Measurements from ENCODE around the gene MGST3.
"Not testable (repeated sequence)": the region's sequence is repeated elsewhere in the genome, so short reads cannot be mapped to it uniquely, and the experiment has no call there.

Gene MGST3

DNA sequence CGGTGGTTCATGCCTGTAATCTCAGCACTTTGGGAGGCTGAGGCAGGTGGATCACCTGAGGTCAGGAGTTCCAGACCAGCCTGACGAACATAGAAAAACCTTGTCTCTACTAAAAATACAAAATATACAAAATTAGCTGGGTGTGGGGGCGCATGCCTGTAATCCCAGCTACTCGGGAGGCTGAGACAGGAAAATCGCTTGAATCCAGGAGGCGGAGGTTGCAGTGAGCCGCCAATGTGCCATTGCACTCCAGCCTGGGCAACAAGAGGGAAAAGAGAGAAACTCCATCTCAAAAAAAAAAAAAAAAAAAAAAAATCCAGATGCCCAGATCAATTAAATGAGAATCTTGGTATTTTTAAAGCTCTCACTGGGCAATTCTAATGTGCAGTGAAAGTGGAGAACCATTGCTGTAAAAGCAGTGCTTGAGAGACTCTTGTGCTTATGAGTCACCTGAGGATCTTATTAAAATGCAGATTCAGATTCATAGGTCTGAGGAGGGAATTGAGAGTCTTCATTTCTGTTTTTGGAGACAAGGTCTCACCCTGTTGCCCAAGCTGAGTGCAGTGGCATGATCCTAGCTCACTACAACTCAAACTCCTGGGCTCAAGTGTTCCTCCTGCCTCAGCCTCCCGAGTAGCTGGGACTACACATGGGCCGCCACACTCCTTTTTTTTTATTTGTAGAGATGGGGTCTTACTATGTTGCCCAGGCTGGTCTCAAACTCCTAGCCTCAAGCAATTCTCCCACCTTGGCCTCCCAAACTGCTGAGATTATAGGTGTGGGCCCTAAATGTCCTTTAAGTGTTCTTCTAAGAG lies 27.9 kb downstream of the MGST3 start:
- DNase-seq (ENCODE audit: low read depth): not testable (repeated sequence)

DNA sequence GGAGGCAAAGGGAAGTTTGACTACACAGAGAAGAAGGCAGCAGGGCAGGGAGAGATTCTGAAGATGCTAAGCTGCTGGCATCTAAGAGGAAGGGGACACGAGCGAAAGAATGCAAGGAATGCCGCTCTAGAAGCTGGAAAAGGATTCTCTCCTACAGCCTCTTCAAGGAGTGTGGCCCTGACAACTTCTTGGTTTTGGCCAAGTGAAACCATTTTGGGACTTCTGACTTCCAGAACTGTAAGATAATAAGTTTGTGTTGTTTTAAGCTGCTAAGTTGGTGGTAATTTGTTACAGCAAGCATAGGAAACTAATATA lies 28.5 kb downstream of the MGST3 start:
- no peak for DNase-seq (ENCODE audit: low read depth)

DNA sequence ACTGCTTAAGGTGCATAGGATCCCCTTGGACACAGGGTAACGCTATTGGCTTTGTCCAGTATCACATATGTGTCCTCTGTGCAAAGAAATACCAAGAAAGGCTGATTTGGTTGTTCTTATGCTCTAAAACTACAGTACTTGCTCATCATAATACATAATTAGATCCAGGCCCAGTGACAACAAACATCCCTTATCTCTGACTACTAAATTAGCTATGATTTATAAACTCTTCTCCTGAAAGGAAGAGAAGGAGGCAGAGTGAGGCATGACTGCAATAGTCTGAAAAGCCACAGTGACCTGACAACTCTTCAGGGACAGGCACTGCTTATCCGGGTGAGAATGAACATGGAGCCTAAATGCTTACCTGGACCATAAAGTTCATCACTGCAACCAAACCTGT lies 30.7 kb downstream of the MGST3 start:
- no peak for DNase-seq (ENCODE audit: low read depth)

DNA sequence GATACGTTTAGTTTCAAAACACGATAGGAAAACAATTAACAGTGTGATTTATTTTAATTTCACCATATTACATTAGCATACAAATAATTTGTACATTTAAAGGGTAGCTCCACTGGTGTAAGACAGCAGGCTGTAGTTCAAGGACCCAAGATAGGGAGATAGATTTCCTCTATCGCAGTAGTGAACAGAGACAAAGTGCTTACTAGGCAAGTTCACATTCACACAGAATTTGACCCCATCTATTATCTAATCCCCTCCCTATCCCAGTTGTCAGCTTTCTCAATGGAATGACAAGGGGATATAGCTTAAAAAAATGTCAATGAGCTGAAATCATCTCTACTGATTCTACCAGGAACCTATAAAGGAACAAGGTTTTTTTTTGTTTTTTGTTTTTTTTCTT lies 31.2 kb downstream of the MGST3 start:
- no peak for DNase-seq (ENCODE audit: low read depth)

DNA sequence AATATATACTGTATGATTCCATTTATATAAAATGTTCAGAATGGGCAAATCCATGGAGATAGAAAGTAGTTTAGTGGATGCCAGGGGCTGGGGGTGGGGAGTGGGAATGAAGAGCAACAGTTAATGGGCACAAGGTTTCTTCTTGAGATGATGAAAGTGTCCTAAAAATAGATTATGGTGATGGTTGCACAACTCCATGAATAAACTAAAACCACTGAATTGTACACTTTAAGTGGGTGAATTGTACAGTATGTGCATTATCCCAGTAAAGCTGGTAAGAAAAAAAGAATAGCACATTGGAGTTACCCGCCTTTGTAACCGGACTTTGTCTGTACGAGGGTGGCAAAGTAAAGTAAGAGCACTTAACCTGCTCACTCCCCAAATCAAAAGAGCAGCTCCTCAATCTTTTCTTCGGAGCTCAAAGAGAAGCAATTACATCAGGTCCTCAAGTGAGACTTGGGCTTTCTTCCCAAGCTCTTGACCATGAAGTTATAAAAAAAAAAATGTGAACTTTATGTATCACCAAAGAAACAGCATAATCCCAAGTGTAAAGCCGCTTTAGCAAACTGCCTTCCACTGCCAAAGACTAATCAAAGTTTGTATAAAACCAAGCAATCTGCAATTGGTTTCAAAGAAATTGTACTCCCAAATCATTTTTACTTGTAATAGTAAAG lies 35.3 kb downstream of the MGST3 start:
- no peak for DNase-seq (ENCODE audit: low read depth)

DNA sequence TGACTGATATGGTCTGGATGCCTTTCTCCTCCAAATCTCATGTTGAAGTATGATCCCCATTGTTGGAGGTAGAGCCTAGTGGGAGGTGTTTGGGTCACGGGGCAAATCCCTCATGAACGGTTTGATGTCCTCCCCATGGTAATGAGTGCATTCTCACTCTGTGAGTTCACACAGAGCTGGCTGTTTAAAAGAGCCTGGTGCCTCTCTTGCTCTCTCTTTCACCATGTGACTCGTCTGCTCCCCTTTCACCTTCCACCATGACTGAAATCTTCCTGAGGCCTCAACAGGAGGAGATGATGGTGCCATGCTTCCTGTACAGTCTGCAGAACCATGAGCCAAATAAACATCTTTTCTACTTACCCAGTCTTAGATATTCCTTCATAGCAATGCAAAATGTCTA lies 37.1 kb downstream of the MGST3 start:
- no peak for DNase-seq (ENCODE audit: low read depth)

DNA sequence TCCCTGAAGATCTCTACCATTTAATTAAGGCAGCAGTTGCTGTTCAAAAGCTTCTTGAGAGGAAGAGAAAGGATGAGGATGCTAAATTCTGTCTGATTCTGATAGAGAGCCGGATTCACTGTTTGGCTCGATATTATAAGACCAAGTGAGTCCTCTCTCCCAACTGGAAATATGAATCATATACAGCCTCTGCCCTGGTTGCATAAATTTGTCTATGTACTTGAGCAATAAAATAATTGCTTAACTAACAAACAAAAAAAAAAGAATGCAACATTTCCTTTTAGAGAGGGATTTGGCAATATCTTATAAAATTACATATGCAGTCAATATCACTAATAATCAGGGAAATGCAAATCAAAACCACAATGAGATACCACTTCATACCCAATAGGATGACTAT lies 40.5 kb downstream of the MGST3 start:
- DNase-seq (ENCODE audit: low read depth): no peak

DNA sequence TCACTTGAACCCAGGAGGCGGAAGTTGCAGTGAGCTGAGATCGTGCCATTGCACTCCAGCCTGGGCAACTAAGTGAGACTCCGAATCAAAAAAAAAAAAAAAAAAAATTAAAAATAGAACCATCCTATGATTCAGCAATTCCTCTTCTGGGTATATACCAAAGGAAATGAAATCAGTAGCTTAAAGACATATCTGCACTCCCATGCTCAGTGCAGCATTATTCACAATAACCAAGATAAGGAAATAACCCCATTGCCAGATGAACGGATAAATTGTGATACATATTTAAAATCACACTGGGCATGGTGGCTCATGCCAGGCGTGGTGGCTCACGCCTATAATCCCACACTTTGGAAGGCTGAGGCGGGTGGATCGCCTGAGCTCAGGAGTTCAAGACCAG lies 43.6 kb downstream of the MGST3 start:
- DNase-seq (ENCODE audit: low read depth): no peak

DNA sequence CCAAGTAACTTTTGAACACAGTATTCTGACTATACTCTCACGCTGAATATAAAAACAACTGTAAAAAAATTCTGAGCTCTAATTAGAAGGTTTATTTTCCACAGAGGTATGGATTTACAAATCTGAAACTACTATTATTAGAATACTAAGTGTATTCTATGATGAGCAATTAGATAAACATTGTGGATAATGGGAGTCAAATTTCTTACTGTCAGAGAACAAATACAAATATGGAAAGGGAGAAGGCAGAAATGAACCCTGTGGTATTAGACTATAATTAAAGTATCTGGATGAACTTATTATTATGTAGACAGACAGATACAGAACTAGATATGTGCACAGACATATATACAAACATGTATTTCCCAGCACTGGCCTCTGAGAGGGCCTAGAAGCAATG lies 44.8 kb downstream of the MGST3 start:
- DNase-seq (ENCODE audit: low read depth): no peak

DNA sequence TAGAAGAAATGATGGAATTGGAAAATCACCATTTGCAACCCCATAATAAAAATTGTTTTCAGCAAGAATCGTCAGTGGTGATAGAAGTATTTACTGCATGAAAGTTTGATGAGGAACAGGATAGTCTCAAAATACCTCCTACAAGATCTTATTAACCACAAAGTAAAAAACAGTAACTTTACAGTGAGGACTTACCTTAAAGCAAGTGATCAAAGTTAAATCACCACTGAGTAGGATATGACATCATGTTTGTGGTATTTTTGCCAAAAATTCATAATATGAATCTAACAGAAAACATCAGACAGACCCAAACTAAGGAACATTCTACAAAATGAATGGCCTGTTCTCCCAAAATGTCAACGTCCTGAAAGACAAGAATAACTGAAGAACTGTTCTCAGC lies 47.5 kb downstream of the MGST3 start:
- DNase-seq (ENCODE audit: low read depth): no peak

DNA sequence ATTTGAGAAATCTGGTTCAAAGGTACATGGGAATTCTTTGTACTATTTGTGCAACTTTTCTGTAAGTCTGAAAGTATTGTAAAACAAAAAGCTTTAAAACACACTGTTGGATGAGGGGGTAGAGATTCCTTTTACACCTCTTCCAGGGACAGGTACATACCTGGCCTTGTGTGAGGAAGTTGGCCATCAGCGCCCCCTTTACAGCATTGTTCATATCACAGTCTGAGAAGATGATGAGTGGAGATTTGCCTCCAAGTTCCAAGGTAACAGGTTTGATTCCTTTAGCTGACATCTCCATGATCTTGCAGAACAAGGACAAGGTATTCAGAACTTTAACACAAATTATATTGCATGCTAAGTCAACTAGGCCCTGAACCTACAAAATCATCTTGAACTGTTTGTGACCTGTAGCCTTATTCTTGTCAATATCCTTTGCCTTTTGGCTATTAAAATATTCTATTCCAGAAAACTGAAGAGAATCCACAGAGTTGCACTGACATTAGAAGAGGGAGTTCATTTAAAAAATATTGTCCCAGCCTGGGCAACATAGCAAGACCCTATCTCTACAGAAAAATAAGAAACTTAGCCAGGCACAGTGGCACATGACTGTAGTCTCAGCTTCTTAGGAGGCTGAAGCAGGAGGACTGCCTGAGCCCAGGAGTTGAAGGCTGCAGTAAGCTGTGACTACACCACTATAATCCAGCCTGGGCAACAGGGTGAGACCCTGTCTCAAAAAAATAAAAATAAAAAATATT lies 48.4 kb downstream of the MGST3 start:
- DNase-seq (ENCODE audit: low read depth): no peak

DNA sequence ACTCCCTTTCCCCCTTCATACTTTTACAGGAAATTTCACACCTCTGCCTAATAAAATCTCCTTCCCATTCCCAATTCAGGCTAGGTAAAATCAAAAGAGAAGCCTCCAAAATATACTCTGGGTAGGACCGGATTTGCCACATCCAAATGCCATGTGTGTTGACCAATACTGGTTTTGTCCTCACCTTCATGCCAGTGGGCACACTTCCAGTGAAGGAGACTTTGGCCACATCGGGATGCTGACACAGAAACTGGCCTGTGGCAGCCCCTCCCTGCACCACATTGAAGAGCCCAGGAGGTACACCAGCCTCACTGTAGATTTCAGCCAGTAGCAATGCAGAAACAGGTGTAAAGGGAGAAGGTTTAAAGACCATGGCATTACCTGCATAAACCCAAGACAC lies 49.3 kb downstream of the MGST3 start:
- no peak for DNase-seq (ENCODE audit: low read depth)

DNA sequence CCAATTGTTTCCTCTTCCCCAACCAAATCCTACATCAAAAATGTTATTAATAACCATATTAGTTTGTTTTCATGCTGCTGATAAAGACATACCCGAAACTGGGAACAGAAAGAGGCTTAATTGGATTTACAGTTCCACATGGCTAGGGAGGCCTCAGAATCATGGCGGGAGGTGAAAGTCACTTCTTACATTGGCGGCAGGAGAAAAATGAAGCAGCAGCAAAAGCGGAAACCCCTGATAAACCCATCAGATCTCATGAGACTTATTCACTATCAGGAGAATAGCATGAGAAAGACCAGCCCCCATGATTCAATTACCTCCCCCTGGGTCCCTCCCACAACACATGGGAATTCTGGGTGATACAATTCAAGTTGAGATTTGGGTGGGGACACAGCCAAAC lies 49.7 kb downstream of the MGST3 start:
- not testable (repeated sequence) for DNase-seq (ENCODE audit: low read depth)

DNA sequence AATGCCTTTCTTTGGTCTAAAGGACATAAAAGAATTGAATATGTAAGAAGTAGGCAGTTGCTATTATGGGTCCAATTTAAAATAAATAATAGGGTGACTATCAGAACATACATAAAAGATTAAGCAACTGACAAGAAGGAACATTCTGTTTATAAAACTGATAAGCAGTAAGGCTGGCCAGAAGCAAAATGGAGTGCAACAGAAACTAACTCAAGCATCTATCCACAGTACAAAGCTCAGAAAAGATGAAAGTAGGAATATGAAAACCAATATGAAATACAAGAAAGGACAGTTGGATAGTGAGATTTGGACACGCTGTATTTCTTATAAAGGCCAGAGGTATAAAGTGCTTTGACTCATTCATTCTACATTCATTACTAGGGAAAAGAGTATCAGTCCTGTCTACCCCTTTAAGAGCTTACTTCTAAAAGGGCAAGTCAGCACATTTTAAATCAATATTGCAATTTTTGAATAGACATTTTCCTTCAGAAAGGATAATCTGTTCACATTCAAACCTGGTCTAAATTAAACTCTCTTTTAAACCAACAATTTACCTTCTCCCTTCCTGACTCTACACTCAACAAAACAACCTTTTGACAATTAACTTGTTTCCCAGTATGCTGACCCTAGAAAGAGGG lies 52.9 kb downstream of the MGST3 start:
- DNase-seq (ENCODE audit: low read depth): no peak

DNA sequence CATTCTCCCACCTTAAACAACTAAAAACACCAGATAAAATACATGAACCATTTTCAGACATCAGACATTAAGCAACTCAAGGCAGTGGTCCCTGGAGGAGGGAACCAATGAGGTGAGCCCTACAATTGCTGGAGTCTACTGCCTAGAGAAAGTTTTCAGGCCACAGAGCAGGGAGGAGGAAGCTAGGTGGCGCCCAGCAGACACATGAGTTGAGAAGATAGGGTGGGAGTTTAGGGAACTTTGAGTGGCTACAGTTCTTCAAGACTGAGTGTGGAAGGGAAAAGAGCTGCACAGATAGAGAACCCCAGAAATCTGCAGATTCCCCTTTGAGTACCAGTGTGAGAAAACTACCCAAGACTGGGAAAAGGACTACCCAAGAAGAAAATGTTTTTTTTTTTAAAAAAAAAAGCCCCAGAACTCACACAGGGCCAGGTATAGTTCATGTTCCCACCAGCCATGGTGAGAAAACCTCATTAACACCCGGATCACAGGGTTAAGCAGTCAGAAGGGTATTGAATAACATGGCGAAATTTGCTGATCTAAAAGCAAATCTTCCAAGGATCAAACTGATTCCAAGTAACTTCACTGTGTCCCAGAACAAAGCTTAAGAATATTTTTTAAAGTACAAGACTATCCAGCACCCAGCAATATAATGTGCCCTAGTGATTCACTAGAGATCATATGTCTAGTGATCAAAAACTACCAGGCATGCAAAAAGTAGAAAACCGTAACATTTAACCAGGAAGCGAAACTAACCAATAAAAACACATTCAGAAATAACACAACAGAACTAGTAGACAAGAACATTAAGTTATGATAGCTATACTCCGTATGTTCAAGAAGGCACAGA lies 55.3 kb downstream of the MGST3 start:
- DNase-seq (ENCODE audit: low read depth): no peak

DNA sequence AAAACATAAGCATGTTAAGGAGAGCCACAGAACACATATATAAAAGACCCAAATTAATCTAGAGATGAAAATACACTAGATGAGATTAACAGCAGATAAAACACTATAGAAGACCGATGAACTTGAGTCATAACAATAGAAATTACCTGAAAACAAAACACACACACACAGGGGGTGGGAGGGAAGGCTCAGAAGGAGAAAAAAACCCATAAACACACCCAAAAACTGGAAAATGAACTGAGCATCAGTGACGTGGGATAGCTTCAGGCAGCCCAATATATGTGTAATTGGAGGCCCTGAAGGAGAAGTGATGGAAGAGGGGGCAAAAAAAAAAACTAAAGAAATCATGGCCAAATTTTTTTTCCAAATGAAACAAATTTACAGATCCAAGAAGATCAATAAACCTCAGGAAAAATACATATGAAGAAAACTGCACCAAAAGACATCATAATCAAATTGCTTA lies 56.0 kb downstream of the MGST3 start:
- DNase-seq (ENCODE audit: low read depth): no peak

DNA sequence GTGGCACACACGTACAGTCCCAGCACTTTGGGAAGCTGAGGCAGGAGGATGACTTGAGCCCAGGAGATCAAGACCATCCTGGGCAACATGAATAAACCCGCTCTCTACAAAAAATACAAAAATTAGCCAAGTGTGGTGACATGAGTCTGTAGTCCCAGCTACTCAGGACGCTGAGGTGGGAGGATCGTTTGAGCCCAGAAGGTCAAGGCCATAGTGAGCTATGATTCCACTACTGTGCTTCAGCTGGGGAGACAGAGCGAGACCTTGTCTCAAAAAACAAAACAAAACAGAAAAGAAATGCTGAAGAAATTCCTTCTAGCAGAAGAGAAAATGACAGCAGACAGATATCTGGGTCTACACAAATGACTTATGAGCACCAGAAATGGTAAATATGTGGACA lies 57.0 kb downstream of the MGST3 start:
- no peak for DNase-seq (ENCODE audit: low read depth)

DNA sequence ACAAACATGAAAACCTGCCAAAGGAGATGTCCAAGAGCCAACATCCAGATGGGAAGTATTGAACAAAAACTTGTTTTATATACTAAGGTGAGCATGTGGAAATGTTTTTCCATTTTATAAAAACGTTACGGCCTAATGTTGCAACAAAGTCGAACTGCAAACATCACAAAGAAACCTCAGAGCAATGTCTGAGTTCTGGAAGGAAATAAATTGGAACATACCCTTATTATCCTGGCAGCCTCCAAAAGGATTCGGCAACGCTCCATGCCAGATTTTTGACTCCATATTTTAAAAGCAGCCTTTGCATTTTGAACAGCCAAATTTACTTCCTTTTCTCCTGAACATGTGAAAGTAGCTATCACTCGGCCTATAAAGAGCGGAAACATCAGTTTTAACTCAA lies 64.0 kb downstream of the MGST3 start:
- DNase-seq (ENCODE audit: low read depth): no peak

DNA sequence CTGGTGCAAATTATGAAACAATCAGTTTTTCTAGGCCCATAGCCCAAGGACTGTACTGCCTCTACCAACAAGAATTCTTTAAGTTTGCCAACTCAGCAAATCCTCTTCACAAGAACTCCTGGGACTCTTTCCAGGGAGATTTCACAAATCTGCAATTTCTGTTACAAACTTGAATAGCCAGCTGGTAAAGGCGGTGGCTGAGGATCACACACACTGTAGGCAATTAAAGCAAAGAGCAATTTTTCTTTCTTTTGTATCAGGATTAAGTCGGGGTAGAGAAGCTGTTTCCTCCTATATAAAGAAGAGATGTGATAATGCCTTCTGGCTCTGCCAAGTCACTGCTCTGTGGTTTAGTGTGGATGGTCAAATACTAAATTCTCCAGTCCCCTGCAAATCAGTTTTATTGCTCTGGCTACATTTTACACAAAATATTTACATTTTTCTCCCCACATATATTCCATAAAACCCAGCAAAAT lies 65.6 kb downstream of the MGST3 start:
- no peak for DNase-seq (ENCODE audit: low read depth)

DNA sequence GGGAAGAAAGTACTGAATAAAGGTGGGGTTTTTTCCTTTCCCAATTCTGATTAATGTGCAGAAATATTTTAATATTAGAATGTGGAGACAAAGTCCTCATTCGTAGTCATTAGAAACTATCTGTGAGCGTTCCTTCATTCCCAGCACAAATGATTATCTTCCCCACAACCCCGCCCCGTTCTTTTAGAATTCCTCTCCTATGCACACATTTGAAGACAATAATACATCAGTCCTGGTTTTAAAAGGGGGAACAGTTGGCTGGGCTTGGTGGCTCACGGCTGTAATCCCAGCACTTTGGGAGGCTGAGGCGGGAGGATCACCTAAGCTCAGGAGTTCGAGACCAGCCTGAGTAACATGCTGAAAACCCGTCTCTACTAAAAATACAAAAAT lies 66.5 kb downstream of the MGST3 start:
- DNase-seq (ENCODE audit: low read depth): no peak

All from T follicular helper cell (primary cell).